SH-SY5Y (cell line): ENCODE measurements around the gene P2RX5.

Experiments
- GATA2 ChIP-seq: IDR thresholded peaks from 2 replicates; pipeline ENCODE4 v1.6.1; 2011; ENCODE audit warnings: mild to moderate bottlenecking, low read depth, low read length
- GATA3 ChIP-seq: IDR thresholded peaks from 2 replicates; pipeline ENCODE4 v1.6.1; 2011; ENCODE audit warnings: low read depth, mild to moderate bottlenecking, low read length, moderate library complexity

DNA sequence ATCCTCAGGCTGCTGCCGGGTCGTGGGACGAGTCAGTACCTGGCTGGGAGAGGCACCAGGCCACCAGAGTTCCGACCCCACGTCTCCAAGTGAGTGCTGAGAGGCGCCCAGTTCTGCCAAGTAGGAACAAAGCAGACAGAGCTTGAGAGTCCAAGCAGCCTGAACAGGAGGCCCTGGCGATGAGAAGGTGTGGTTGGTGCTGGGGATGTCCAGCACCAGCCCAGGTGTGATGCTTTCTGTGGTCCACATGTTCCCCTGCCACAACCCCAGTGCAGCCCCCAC, 38.4 kb downstream of the P2RX5 start:
- TF ChIP-seq GATA2, result no peak
- TF ChIP-seq GATA3, result no peak
